GM18508 (cell line): ENCODE measurements around the gene UBE3A.
"Not testable (repeated sequence)": the region's sequence is repeated elsewhere in the genome, so short reads cannot be mapped to it uniquely, and the experiment has no call there.

Experiments used
- ATAC-seq: cut with Tn5 transposase; IDR thresholded peaks from one replicate; pipeline ENCODE4 v1.9.1; 2021; ENCODE audit warnings: moderate number of reproducible peaks; ENCODE audit not compliant: insufficient read depth, unreplicated experiment

UBE3A gene

DNA sequence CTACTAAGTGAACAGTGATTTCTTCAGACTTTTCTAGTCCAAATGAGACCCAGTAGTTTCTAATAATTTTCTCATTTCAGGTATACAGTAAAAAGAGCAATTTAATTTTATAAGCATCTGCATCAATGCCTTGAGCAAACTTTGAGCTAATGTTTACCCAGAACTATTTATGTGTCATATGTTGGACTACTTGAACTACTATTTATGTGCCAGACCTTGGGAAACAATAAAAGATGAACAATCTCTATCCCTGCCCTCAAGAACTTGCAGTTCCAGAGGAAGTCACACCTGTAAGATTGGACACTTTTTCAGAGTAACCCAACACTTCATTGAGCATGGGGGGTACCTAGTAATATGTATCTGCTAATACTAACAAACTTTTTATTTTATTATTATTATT lies 2.3 kb upstream of the UBE3A start:
- no peak for ATAC-seq

DNA sequence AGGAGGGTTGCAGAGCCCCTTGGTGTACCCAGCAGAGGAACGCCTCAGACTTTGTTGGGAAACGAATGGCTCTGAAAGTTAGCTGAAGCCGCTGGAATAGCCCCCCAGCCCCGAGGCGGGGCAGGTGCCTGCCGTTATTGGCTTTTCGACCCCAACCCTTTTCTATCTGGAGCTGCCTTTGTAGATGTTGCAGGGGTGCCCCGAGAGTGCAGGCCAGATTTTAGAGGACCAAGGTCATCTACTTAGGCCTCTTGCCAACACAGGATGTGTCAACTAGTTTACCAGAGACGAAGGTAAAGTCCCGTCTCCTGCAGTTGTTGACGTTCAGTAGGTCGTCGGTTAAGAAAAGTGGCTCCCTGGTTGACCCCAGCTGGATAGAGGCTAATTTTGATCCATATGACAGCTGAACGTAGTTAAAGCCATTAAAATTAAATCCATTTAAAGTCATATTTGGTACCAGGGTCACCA lies 579 bp upstream of the UBE3A start:
- ATAC-seq, result peak; percentile 22

DNA sequence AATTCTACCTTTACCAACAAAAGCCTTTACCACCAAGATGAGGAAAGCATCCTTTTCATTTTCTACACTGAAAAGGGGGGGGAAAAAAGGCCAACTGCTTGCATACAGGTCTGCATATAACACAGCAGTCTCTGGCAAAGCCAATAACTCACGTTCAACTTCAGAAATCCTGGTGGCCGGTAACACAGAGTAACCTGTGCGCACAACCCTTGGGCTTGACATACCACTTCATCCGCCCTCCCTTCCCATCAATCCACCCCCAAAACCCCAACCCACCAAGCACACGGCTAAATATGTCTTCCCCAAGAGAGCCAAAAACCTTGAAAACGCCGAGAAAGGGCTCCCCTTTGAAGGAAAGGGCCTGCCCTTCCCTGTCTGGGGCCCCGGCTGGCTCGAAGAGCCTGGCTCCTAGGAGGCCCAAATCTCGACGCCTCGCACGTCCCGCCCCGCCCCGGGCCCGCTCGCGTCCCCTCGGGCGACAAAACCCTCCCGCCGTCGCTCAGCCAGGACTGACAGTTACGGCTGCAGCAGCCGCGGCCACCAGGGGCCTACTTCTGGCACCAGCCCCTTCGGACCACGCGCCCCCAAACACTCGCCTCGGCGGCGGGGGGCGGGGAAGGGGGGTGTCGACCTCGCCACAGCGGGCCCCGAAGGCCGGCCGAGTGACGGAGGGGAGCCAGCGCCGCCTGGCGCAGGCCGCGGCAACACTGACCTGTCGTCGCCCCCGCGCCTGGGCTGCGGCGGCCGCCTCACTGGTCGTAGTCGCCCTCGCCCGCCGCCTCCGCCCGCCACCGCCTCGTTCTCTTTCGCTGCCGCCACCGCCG lies 835 bp downstream of the UBE3A start:
- ATAC-seq, result peak; percentile 26

DNA sequence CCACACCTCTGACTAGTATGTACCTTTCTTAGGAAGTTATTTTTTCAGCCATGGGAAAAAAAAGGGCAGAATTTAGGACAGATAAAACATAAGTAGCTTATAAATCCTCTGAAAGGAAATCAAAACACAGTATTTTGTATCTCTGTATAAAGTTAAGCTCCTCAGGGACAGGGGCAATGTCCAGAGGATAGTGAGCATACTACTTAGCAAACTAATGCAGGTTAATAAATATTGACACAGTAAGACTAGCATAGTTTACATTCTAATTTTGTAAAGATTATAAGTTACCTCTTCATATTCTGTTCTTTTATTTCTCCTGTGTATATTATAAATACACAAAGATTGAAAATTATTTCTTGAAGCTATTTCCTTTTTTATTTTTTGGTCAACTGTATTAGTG lies 2.1 kb downstream of the UBE3A start:
- ATAC-seq, result no peak

DNA sequence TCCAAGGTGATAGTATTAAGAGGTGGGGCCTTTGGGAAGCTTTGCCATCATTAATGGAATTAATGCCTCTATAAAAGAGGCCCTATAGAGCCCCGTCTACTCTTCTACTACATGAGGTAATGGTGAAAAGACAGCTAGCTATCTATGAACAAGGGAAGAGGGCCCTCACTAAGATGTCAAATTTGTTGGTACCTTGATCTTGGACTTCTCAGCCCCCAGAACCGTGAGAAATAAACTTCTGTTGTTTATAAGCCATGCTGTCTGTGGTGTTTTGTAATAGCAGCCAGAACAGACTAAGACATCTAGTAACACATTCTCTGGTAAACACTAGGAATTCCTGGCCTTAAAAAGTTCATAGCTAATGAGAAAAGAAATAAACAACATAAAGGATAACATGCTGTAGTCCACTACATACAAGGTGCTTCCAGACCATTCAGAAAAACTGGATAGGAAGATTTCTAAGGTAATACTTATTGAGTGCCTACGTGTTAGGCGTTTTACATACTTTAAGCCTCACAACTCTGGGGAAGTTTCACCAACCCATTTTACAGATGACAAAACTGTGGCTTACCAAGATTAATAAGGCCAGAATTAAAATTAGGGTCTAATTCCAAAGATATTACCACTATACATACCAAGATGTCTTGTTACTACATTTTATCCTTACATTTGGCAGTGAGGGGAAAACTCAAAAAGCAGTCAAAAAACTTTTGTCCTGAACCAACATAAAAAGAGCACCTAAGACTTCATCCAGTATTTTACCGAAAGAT lies 3.2 kb downstream of the UBE3A start:
- no peak for ATAC-seq

DNA sequence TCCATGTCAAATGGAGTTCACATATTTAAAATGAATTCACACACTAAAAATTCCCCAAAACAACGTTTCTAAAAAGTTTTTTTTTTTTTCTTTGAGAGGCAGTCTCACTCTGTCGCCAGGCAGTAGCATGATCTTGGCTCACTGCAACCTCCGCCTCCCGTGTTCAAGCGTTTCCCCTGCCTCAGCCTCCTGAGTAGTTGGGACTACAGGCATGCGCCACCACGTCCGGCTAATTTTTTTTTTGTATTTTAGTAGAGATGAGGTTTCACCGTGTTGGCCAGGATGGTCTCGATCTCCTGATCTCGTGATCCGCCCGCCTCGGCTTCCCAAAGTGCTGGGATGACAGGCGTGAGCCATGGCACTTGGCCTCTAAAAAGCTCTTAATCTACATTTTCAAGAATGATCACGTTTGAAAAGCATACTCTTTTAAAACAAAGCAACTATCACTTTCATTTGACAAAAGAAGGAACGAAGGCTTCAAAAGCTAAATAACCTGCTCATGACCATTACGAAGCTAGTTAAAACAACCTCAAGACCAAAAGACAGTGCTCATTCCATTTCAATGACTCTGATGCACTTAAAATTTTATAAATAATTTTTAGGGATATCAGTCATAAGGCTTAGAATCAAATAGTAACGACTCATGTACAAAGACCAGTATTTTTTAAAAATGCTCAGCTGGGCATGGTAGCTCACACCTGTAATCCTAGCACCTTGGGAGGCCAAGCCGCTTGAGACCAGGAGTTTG lies 5.5 kb downstream of the UBE3A start:
- ATAC-seq, result no peak

DNA sequence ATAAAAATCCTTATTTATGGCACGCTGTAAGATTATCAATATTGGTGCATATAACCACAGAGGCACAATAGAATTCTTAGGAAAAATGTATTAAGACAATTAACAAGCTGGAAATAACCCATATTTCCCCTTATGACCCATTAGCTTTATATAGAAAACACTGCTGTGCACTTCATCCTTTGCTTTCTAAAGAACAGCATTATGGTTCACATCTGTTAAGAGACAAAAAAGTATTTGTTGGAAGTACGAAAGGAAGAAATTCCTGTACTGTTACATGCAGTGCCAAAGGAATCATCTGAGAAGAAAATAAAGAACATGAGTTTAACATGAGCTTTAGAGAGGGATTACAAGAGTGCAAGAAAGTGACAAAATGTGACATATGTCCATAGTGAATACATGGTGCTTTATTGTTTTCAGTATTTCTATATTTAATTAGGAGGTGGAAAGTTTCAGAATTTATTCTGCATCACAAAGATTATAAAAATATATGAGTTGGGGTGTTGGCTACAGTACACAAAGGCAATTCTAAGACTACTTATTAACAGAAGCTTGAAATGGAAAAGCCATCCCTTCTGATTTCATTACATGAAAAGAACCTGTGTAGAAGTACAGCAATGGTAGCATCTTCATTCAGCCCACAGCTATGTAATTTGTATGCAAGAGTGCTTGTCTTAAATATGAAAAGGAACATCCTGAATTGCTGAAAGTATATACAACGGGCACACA lies 6.8 kb downstream of the UBE3A start:
- ATAC-seq, result no peak

DNA sequence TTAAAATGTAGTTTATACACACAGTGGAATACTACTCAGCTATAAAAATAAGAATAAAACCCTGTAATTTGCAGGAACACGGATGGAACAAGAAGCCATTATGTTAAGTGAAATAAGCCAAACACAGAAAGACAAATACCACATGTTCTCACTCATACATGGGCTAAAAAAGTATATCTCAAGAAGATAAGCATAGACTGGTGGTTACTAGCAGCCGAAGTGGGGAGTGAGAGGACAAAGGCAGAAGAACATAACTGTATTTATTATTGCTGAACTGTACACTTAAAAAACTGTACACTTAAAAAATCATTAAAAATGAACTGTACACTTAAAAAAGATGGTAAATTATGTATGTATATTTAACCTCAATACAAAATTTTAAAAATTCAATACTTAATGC lies 11.0 kb downstream of the UBE3A start:
- no peak for ATAC-seq

DNA sequence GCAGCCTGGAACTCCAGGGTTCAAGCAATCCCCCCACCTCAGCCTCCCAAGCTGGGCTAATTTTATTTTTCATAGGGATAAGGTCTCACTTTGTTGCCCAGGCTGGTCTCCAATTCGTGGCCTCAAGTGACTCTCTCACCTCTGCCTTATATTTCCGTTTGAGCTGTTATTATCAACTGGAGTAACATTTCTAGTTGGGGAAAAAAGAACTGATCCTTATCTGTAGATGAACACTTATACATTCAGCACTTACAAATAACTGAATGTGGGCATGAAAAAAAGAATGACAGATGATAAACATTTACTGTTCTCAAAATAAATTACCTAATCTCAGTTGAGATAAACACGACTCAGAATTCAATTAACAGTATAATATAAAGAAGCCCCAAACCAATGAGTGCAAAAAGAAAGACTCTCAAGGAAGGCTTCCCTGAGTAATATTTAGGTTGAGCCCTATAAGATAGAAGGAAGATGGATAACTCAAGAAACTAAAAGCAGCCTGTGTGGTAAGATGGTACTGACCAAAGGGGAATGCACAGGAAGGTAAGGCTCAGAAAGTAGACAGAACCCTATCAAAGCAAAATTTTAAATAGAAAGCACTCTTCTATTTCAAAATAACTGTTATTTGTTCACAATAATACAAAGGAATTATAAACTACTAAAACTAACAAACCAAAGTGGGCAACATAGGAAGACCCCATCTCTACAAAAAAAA lies 11.8 kb downstream of the UBE3A start:
- ATAC-seq, result no peak

DNA sequence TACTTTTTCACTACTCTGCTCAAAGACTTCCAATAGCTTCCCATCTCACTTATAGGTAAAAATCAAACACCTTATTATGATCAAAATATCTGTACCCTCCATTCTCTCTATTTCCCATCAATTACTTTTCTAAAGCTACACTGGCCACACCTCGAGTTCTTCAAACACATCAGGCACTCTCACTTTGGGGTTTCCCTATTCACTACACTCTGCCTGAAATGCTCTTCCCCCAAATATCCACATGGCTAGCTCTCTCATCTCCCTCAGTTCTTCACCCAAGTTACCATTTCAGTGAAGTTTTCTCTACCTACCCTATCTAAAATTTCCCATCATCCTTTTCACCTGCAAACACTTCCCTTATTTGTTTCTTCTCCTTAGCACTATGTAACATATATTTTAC lies 14.8 kb downstream of the UBE3A start:
- no peak for ATAC-seq

DNA sequence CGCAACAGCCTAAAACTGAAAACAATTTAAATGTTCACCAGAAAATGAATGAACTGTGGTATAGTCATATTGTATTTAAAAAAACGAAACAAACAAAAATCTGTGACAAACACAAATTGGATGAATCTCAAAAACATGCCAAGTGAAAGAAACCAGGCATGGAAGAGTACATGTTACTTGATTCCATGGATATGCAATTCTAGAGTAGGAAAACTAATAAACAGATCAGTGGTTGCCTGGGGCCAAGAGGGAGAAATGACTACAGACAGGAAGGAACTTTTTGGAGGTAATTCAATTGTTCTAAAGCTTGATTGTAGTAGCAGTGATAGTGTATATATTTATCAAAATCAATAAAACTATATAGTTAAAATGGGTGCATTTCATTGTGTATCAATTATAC lies 16.8 kb downstream of the UBE3A start:
- ATAC-seq, result no peak

DNA sequence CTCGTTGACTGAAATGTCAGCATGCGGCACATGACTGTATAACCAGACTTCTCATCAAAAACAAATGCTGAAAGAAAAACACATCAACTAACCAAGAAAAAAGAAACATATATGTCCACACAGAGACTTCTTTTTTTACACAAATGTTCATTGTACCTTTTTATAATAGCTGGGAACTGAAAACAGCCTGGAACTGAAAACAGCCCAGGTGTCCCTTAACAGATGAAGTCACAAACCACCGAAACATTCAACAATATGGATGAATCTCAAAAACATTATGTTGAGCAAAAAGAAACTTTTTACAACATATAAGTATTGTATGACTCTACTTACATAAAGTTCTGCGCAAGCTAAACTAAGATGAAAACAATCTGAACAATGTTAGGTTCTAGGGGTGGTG lies 20.6 kb downstream of the UBE3A start:
- no peak for ATAC-seq

DNA sequence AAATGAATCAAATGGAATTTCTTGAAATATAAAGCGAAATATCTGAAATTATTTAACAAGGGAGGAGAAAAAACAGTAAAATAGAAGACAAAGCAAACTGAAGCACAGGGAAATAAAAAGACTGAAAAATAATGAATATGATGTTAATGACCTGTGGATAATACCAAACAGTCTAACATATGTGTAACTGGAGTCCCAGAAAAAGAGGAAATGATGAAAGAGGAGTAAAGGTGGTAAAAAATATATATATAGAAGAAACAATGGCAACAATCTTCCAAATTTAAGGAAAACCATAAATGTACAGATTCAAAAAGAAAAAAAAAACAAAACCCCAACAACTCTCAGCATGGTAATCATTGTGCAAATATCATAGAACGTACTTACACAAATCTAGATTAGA lies 21.2 kb downstream of the UBE3A start:
- no peak for ATAC-seq

DNA sequence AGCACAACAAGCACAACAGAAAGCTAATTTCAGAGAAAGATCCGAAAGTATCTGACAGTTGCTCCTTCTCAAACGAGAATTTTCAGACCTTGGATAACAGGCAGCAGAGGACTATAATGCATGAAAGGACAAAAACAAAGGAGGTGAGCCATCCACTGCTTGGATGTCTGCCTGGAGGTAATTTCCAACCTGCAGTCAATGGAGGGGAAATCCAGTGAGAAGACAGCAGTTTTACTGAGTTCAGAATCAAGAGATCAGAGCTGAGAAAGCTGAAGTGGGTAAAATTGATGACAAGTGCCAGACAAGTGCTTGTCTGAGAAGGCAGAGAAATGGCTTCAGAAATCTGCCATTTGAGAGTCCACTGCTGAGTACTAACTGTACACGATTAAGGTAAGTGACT lies 22.1 kb downstream of the UBE3A start:
- ATAC-seq, result no peak

DNA sequence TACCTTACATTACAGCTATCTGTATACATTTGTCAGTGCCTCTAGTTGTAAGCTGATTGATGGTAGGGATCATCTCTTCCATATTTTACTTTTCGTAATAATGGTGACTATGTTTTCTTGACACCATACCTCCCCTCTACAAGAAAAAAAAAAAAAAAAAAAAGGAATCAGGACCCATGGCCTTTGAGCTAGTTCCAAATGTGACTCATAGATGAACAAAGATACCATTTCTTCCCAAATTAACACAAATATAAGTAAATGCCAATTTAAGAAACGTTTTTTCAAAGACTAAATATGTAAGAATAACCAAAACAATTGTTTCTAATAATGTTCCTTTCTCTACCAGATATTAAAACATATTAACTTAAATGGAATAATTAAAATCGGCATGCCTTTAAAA lies 23.1 kb downstream of the UBE3A start:
- no peak for ATAC-seq

DNA sequence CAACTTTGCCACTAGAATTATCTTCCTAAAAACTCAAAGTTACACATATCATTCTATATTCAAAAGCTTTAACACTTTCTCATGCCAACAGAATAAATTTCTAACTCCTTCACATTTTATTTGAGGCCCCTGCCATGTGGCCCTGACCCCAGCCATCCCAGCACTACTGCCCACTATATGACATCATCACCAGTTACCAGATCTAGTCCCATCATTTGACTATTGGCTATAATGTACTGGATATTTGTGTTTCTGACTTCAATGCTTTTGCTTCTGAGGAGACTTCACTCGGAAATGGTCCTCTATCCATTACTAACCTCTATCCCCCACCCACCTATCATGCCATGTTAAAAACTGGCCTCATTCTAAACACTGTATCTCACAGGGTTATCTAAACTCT lies 23.6 kb downstream of the UBE3A start:
- no peak for ATAC-seq

DNA sequence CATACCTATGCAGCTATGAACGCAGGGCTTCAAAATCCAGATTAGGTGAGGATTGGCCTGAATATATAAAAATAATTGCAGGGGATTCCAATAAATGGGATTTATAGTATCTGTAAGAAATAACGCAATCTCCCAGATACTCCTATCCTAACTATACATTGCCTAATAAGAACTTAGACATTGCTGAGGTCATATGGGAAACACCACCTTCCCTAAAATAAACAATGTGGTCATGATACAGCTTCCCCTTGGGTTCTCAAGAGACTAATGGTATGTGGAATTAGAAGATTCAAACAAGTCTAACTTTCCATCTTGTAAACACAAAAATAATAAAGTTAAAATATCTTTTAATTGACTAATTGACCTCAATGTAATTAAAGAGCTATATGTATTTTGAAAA lies 28.2 kb downstream of the UBE3A start:
- no peak for ATAC-seq

DNA sequence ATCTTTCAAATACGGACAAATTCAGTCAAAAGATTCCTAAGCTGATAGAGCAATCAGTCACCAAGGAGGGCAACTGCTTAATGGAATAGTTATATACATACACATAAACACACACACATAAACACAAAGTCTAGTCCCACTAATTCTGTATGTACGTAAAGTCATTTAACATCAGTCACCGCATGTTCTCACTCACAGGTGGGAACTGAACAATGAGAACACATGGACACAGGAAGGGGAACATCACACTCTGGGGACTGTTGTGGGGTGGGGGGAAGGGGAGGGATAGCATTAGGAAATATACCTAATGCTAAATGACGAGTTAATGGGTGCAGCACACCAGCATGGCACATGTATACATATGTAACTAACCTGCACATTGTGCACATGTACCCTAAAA lies 29.1 kb downstream of the UBE3A start:
- not testable (repeated sequence) for ATAC-seq

DNA sequence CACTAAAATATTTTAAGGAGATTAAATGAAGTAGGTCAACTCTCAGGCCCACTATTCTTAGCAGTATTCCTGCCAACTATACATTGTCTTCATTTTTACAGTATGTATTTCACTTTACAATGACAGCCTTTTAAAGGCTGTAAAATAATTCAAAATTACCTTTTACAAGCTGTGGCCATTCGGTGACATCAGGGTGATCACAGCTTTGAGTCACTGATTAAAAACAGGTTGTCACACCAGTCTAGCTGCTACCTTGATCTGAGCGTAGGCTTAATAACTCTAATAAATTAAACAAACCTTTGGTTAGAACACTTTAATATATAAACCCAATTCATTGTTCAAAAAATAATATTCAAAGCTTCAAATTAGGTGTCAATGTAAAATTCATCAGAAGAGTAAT lies 29.9 kb downstream of the UBE3A start:
- ATAC-seq, result no peak

DNA sequence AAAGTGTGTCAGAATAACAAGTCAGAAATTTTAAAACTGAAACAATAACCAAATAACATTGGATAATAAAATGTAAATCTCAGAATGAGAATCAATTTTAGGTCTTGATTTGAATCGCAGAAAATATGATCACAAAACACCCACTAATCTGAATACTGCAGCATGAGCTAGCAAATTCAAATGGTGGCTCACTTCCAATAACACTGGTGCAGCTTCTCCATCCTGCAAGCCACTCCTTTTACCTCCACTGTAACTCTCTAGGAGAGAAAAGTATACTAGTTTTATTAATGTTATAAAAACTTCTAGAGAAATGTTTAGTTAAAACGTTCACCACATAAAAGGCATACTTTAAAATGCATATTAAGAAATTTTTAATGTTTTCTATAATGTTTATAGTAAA lies 30.4 kb downstream of the UBE3A start:
- ATAC-seq, result no peak
